H1 (cell line): Measurements from ENCODE around the gene FASTK.

ENCODE experiments used
- POLR2A ChIP-seq, 2 experiments: IDR thresholded peaks; 1 replicate in 1 of 2; 2 replicates in 1 of 2; pipeline ENCODE4 v1.6.1; 2011; ENCODE audit warnings: low read depth in 2 of 2, low read length in 2 of 2, mild to moderate bottlenecking in 2 of 2; ENCODE audit errors: control extremely low read depth in 1 of 2
- TF ChIP-seq, protein P1 (sequence below), 3 experiments: IDR thresholded peaks; 1 replicate in 2 of 3; 2 replicates in 1 of 3; pipeline versions ENCODE4 v1.5.1 to v1.6.1; 2011; ENCODE audit warnings: low read length in 3 of 3, mild to moderate bottlenecking in 3 of 3, inconsistent platforms in 2 of 3, low read depth in 1 of 3, moderate library complexity in 1 of 3; ENCODE audit not compliant: insufficient read depth in 1 of 3; ENCODE audit errors: control extremely low read depth in 1 of 3

DNA sequence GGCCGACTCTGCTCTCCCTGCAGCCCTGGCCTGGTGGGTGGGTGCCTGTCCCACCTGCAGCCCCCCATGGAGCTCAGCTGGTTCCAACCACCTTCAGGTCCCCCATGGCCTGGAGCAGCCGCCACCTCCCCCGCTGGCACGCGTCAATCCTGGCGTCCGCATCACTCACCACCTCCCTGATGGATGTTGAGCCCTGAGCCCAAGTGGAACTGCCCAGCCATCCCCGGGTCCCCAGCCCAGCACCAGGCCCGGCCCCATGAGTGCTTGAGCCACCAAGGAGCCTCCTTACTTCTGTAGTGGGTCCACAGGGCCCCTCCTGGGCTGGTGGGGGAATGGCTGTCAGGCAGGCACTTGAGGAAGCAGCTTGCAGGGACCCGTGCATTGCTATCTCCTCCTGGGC, 20.3 kb upstream of the FASTK start:
- TF ChIP-seq, protein P1, sequence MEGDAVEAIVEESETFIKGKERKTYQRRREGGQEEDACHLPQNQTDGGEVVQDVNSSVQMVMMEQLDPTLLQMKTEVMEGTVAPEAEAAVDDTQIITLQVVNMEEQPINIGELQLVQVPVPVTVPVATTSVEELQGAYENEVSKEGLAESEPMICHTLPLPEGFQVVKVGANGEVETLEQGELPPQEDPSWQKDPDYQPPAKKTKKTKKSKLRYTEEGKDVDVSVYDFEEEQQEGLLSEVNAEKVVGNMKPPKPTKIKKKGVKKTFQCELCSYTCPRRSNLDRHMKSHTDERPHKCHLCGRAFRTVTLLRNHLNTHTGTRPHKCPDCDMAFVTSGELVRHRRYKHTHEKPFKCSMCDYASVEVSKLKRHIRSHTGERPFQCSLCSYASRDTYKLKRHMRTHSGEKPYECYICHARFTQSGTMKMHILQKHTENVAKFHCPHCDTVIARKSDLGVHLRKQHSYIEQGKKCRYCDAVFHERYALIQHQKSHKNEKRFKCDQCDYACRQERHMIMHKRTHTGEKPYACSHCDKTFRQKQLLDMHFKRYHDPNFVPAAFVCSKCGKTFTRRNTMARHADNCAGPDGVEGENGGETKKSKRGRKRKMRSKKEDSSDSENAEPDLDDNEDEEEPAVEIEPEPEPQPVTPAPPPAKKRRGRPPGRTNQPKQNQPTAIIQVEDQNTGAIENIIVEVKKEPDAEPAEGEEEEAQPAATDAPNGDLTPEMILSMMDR (IDR thresholded peaks at IDR 0.05; ENCODE audit: control extremely low read depth in 1 of 3, insufficient read depth in 1 of 3, low read depth in 1 of 3, low read length in 3 of 3), result no peak
- TF ChIP-seq POLR2A (IDR thresholded peaks at IDR 0.05; ENCODE audit: control extremely low read depth in 1 of 2, low read depth in 2 of 2, low read length in 2 of 2), result no peak
